Renal cortical epithelial cell (primary cell): Measurements from ENCODE around the gene SORCS2. TPM values are rescaled to one million over a fixed set of nuclear protein-coding genes. Genes with fewer than 3 reads are reported as not detected.

ENCODE experiments used
- DNase-seq: peaks from one replicate; pipeline ENCODE4 v3.0.0-alpha.2; 2011; ENCODE audit warnings: low read depth
- total RNA-seq: library from RNA; depleted of rRNA; stranded (reverse); fragments of >200 nt; gene quantifications from 2 replicates; pipeline ENCODE4 v1.2.3, GENCODE V29; 2014

The SORCS2 gene
- total RNA-seq, 1 donor from 2014 or later, result 11.0 TPM

GRCh38 chr4:7663075-7663541, 470.8 kb downstream of the SORCS2 start:
- no peak for DNase-seq

GRCh38 chr4:7664106-7664505, 471.8 kb downstream of the SORCS2 start:
- no peak for DNase-seq

GRCh38 chr4:7665321-7665720, 473.0 kb downstream of the SORCS2 start:
- DNase-seq, result no peak

GRCh38 chr4:7666011-7666410, 473.7 kb downstream of the SORCS2 start:
- no peak for DNase-seq

- DNase-seq, result no peak
Measured at GRCh38 chr4:7666744-7667143, 474.4 kb downstream of the SORCS2 start.

- DNase-seq, result no peak
Measured at GRCh38 chr4:7668271-7668670, 475.9 kb downstream of the SORCS2 start.

GRCh38 chr4:7668826-7669225, 476.5 kb downstream of the SORCS2 start:
- DNase-seq, result no peak

GRCh38 chr4:7672601-7673000, 480.3 kb downstream of the SORCS2 start:
- no peak for DNase-seq

- no peak for DNase-seq
Measured at GRCh38 chr4:7673121-7673520, 480.8 kb downstream of the SORCS2 start.

- DNase-seq, result no peak
Measured at GRCh38 chr4:7674706-7675105, 482.4 kb downstream of the SORCS2 start.

- DNase-seq, result no peak
Measured at GRCh38 chr4:7675136-7675535, 482.8 kb downstream of the SORCS2 start.

GRCh38 chr4:7675612-7676320, 483.4 kb downstream of the SORCS2 start:
- no peak for DNase-seq

- DNase-seq, result no peak
Measured at GRCh38 chr4:7676398-7676922, 484.1 kb downstream of the SORCS2 start.

GRCh38 chr4:7677086-7677485, 484.7 kb downstream of the SORCS2 start:
- DNase-seq, result no peak

- DNase-seq, result no peak
Measured at GRCh38 chr4:7677799-7678301, 485.5 kb downstream of the SORCS2 start.

- no peak for DNase-seq
Measured at GRCh38 chr4:7678318-7678852, 486.0 kb downstream of the SORCS2 start.

- no peak for DNase-seq
Measured at GRCh38 chr4:7679406-7680040, 487.2 kb downstream of the SORCS2 start.

- DNase-seq, result no peak
Measured at GRCh38 chr4:7680106-7680505, 487.8 kb downstream of the SORCS2 start.

GRCh38 chr4:7680731-7681130, 488.4 kb downstream of the SORCS2 start:
- DNase-seq, result no peak

- no peak for DNase-seq
Measured at GRCh38 chr4:7683126-7683703, 490.9 kb downstream of the SORCS2 start.

- DNase-seq, result no peak
Measured at GRCh38 chr4:7684294-7684693, 492.0 kb downstream of the SORCS2 start.

GRCh38 chr4:7686070-7686870, 493.9 kb downstream of the SORCS2 start:
- no peak for DNase-seq
